Breast epithelium (tissue), 3 donors: ENCODE measurements around the gene ZSCAN26.

ENCODE experiments used
- POLR2A ChIP-seq: fragments of 450-650 bp; IDR thresholded peaks from one replicate; pipeline ENCODE4 v1.6.1; 2016; ENCODE audit warnings: antibody characterized with exemption, mild to moderate bottlenecking, moderate library complexity
- TF ChIP-seq, protein P1 (sequence below), 3 donors: fragments of 450-650 bp; IDR thresholded peaks; one replicate each; pipeline ENCODE4 v1.5.1; 2016 to 2017; ENCODE audit warnings: antibody characterized with exemption in 3 of 3, mild to moderate bottlenecking in 3 of 3, moderate library complexity in 3 of 3

DNA sequence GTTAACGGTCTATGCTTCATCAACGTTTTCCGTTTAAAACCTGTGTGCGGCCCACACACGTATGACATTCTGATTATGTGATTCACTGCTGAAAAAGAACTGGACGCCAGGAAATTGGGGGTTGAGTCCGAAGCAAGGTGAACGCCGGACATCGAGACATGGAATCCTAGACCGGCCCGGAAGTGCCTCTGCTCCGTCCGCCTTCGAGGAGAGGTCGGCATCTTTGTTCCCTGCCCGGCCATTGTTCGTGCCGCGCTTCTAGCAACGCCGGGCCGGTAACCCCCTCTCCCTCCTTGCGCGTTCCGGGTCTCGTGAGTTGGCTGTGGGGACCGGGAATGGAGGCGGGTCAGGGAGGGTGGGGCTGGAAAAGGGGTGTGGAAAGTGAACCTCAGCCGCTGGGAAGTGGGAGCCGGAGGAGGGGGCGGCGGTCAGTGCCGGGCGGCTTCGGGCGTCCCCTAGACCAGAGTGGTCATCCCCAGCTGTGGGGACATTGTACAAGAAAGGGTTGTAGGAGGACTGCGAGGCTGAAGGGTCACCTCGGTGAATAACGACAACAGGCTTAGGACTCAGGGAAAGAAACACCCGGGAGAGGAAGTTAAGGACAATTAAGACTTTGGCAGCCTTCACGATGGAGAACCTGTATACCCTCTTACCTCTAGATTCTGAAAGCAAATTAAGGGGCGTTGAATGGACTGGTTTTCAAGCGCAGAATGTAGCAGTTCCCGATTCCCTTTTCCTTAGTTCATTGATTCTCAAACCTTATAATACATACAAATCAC is 41.7 kb upstream of the ZSCAN26 start, which contains the start of gene ZSCAN9:
- TF ChIP-seq, protein P1, sequence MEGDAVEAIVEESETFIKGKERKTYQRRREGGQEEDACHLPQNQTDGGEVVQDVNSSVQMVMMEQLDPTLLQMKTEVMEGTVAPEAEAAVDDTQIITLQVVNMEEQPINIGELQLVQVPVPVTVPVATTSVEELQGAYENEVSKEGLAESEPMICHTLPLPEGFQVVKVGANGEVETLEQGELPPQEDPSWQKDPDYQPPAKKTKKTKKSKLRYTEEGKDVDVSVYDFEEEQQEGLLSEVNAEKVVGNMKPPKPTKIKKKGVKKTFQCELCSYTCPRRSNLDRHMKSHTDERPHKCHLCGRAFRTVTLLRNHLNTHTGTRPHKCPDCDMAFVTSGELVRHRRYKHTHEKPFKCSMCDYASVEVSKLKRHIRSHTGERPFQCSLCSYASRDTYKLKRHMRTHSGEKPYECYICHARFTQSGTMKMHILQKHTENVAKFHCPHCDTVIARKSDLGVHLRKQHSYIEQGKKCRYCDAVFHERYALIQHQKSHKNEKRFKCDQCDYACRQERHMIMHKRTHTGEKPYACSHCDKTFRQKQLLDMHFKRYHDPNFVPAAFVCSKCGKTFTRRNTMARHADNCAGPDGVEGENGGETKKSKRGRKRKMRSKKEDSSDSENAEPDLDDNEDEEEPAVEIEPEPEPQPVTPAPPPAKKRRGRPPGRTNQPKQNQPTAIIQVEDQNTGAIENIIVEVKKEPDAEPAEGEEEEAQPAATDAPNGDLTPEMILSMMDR (IDR thresholded peaks at IDR 0.05), result no peak
- TF ChIP-seq POLR2A, result no peak
